GM19351 (cell line): ENCODE results near the gene OGG1.
A peak's percentile ranks its signal among the peaks of the same experiment; 100 is the strongest.

ENCODE experiments used
- ATAC-seq: cut with Tn5 transposase; IDR thresholded peaks from one replicate; pipeline ENCODE4 v1.9.1; 2021; ENCODE audit warnings: mild to moderate bottlenecking, moderate library complexity; ENCODE audit not compliant: unreplicated experiment

OGG1 gene

GRCh38 chr3:9749645-9750555 lies at the start of gene OGG1:
Gene OGG1 (plus strand): TSS chr3:9749952. CDS start chr3:9750287, 335 bp downstream.
- peak; percentile 92 for ATAC-seq

GRCh38 chr3:9700536-9700935 lies 49.2 kb upstream of the OGG1 start:
- no peak for ATAC-seq

- no peak for ATAC-seq
Measured at GRCh38 chr3:9701006-9701405, 48.7 kb upstream of the OGG1 start.

GRCh38 chr3:9701711-9702110 lies 48.0 kb upstream of the OGG1 start:
- ATAC-seq = no peak

GRCh38 chr3:9703240-9703639 lies 46.5 kb upstream of the OGG1 start:
- ATAC-seq = no peak

GRCh38 chr3:9703736-9704346 lies 45.9 kb upstream of the OGG1 start, which contains the start of gene CPNE9:
Gene CPNE9 (plus strand): TSS chr3:9703833. CDS start chr3:9703997, 164 bp downstream.
- no peak for ATAC-seq

DNA sequence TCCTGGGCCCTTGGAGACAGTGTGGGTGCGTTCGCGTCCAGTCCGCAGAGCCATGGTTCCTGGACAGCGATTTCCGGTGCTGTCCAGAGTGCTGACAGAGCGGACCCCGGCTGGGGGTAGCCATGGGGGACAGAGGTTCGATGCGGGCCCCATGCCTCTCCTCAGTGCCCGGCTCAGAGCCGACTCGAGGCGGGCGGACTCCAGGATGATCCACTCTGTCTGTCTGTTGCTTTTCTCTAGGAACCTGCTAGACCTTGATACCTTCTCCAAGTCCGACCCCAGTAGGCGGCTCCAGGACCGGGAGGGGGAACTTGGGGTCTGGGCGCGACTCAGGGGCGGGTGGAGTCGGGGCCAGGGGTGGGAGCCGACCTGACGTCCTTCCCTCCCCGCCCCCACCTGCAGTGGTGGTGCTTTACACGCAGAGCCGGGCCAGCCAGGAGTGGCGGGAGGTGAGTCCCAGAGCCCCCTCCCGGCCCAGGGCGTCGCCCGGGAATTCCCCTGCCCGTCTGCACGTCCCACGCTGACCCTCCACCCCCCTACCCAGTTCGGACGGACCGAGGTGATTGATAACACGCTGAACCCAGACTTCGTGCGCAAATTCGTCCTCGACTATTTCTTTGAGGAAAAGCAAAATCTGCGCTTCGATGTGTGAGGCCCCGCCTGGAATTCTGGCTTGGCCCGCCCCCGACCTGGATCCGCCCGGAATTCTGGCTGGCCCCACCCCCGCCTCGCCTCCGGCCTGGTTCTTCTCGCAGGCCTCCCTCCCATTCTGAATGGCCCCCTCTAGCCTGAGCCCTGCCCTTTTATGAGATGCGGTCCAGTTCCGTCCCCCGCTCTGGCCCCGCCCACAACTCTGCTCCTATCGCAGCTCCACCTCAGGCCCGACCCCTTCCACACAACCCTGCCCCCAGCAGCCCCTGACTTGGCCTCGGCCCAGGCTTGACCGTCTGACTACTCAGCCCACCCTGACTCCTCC lies 45.1 kb upstream of the OGG1 start:
- ATAC-seq = no peak

DNA sequence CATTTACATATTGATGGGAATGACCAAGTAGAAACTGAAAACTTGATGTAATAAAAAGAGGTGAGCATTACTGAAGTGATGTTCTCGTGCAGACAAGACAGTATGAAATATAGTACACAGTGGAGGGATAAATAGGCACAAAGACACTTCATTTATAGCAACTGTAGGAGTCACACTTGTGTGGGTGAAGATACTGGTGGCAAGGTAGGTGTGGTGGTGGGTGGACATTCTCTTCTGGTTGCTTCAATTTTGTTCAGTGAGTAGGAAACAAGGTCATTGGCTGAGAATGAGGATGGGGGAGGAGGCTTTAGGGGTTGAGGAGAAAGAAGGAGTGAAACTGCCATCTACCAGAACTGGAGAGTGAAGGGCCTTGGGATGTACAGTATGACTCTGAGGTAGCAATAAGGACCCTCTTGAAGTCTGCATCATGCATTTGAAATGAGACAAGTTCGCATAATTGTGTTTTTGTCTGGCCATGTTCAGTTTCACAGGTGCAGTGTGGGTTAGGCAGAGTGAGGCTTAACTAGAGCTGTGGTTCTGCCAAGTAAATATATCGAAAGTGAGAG lies 39.5 kb upstream of the OGG1 start:
- no peak for ATAC-seq

DNA sequence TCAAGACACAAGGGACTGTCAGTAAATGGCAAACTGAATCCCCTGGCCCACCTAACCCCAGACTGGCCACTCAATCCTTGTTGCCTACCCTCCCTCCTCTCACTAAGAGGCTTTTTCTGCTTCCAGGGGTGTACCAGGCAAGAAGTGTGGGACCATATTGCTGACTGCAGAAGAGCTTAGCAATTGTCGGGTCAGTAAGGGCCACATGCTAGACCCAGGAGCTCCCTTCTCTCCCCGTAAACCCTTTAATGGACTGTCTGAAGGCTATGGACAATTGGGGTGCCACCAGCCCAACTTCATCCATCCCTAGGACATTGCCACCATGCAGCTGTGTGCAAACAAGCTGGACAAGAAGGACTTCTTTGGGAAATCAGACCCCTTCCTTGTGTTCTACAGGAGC lies 37.3 kb upstream of the OGG1 start:
- ATAC-seq = no peak

GRCh38 chr3:9713142-9713541 lies 36.6 kb upstream of the OGG1 start:
- no peak for ATAC-seq

DNA sequence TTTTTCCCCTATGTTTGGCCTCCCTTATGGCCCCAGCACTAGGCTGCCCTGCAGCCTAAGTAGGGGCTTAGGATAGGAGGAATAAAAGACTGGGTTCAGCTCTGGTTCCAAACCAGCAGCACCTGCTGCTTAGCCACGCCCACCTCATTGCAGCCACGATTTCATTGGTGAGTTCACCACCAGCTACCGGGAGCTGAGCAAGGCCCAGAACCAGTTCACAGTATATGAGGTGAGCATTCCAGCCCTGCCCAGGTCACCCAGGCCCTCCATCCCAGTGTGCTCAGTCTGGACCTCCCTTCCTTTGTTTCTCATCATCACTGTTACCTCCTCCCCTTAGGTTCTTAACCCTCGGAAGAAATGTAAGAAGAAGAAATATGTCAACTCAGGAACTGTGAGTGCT lies 34.6 kb upstream of the OGG1 start:
- no peak for ATAC-seq

DNA sequence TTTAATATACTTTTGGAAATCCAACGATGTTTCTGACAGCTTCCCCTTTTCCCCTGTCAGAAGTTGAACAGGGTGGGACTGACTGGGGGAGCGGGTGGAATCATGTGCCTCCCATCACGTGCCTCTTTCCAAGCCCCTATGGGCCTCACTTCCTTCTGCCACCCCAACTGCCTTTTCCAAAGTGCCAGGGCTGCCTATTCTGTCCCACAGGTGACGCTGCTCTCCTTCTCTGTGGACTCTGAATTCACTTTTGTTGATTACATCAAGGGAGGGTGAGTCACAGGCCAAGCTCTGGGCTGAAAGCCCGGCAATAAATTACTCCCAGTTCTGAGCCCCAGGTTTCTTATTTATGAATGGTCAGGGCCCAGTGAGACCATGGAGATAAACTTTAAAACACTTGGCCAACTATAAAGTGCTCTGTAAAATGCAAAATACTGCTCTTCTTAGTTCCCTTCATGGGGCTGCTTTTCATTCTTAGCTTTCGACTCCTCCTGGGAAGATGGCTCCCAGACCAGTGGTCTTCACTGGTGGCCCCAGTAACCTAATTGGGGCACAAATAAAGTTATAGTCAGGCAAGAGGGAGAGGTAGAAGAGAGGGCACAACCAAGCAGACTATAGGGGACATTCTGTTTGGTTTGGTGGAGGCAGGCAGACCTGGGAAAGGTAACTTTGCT lies 33.9 kb upstream of the OGG1 start:
- no peak for ATAC-seq

DNA sequence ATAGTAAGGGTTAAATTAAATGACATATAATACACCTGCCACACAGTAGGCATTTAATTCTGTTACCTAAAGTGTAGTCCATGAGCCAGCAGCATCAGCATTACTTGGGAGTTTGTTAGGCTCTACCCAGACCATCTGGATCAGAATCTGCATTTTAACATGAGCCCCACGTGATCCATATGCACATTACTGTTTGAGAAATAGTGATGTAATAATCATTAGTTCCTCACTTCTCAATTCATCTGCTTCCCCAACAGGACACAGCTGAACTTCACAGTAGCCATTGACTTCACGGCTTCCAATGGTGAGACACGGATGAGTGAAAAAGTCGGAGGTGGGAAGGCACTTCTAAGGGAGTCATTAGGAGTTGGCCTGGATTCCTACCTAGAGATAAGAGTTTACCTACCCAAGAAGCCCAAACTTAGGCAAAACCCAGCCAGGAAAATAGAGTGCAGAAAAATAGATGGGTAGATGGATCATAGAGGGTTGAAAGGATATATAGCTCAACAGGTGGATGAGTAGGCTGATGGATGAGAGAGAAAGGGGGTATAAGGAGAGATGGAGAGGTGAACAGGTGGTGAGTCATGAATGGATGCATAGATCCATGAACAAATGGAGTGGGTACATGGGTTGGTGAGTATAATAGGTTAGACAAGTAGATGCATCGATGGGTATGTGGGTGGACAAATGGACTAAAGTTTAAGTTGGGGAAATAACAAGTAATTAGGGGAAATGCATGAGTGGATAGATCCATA lies 32.8 kb upstream of the OGG1 start:
- no peak for ATAC-seq

DNA sequence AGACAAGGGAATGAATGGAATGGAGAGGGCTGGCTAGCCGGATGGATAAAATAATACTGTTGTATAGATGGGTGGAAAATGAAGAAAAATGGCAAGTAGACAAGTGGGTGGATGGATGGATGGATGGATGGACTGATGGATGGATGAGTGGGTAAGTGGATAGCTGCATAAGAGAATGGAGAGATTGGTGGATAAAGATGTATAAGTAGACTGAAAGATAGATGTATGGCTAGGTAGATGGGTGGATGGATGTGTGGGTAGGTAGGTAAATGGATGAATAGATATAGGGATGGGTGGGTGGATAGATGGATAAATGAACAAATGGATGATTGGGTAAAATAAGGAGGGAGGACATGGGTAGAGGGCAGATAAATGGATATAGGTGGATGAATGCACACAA lies 32.2 kb upstream of the OGG1 start:
- ATAC-seq = no peak

DNA sequence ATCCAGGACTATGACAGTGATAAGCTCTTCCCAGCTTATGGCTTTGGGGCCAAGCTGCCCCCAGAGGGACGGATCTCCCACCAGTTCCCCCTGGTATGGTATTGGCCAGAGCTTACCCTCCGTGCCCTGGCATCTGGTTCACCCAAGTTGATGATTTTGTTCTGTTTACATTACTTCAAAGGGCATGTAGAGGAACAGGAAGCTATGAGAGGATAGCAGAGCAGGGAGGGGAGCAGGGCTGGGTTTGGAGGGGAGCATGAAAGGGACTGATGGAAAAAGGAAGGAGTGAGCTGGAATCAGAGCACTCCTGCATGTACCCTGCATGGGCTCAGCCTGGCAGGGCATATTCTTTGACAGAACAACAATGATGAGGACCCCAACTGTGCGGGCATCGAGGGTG lies 31.6 kb upstream of the OGG1 start:
- ATAC-seq = no peak

DNA sequence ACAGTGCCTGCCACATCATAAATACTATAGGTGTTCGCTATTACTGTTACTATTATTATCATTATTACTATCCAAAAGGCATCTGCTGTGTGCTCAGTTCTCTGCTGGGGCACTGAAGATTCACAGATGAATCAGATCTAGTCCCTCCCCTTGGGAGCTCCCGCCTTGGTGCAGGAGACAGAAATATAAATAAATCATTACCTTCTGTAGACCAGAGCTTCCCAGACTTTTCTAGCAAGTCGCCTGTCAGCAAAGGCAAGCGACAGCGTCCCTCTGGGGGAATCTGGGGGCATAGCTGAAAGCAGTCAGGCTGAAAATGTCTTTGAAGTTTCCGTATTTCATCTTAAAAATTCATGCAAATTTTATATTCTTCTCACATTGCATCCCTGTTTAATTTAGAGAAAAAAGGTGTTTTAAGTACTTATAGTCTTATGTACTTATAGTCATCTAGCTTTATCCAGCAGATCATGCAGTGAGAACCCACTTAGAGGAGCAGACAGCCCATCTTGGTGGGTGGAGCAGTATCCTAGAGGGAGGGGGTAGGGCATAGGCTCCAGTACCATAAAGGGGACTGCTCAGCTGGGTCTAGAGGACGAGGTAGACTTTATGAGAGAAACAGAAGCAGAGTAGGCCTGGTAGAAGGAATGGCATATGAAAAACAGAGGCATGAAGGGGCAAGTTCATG lies 28.6 kb upstream of the OGG1 start:
- ATAC-seq = no peak

DNA sequence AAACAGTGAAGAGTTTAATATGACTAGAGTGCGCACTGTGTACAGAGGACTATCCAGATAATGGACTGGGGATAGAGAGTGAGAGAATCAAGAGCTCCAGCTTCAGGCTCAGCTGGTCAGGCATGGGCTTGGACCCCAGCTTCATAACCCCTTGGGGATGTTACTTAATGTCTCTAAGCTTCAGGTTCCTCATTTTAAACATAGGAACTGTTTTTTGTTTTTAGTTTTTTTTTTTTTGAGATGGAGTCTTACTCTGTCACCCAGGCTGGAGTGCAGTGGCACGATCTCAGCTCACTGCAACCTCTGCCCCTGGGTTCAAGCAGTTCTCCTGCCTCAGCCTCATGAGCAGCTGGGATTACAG lies 28.1 kb upstream of the OGG1 start:
- no peak for ATAC-seq

DNA sequence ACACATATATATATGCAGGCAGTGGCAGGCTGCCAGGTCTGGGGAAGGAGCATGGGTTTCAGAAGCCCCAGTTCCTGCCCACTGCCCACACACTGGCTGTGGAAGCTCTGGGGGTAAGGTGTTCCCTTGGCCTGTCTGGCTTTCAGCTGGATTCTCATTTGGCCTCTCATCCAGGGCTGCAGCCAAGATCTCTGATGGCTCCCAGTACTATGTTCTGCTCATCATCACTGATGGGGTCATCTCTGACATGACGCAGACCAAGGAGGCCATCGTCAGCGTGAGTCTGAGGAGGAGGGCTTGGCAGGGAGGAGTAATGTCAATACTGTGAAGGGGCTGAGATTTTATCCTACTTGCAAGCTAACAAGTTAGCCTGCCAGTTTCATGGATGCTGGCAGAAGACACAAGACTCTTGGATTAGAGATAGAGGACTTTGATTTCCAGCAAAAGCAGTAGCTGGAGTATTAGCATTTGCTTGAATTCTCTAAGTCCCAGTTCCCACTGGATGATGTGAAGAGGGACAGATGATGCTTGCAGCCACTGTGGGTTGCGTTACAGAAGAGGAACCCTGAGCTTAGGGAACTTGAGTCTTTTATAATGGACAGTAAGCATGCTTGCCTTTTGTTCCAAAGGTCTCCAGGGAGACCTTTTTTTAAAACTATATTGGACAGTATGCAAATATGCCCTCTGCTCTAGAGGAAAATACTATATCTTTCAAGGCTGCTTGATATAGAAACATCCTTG lies 23.8 kb upstream of the OGG1 start:
- no peak for ATAC-seq
